GM12892 (cell line): ENCODE data around the gene DLG1.

Experiments
- DNase-seq: peaks from one replicate; pipeline ENCODE4 v3.0.0; 2011; ENCODE audit not compliant: insufficient read length
- FAIRE-seq: peaks from 2 replicates; lab custom pipeline; 2011; peaks lifted over from hg19 to GRCh38; lab: Jason Lieb, UNC
- POLR2A ChIP-seq: IDR thresholded peaks from 2 replicates; pipeline ENCODE4 v1.6.1; 2011; ENCODE audit warnings: low read depth, low read length, control low read depth
- POLR2AphosphoS5 ChIP-seq: IDR thresholded peaks from 2 replicates; pipeline ENCODE4 v1.6.1; 2011; ENCODE audit warnings: low read depth, low read length, control low read depth
- TAF1 ChIP-seq: IDR thresholded peaks from 2 replicates; pipeline ENCODE4 v1.6.1; 2011; ENCODE audit warnings: low read depth, mild to moderate bottlenecking, control low read depth, low read length, borderline replicate concordance

DLG1 gene

GRCh38 chr3:197021729-197022404, 276.5 kb downstream of the DLG1 start:
- peak; percentile 24 for FAIRE-seq
- TF ChIP-seq POLR2AphosphoS5 (no peak), TAF1 (no peak), POLR2A (no peak)
- DNase-seq: no peak

- DNase-seq (no peak), FAIRE-seq (no peak)
- TF ChIP-seq POLR2AphosphoS5 (no peak; the same call in 1 of the 2 replicates), TAF1 (no peak), POLR2A (no peak; the same call in 1 of the 2 replicates)
These were observed 277.2 kb downstream of the DLG1 start for GRCh38 chr3:197021231-197021630.

GRCh38 chr3:197019535-197019934, 278.9 kb downstream of the DLG1 start:
- FAIRE-seq: no peak
- TF ChIP-seq POLR2A (no peak), POLR2AphosphoS5 (no peak), TAF1 (no peak)
- no peak for DNase-seq

GRCh38 chr3:197019021-197019420, 279.4 kb downstream of the DLG1 start:
- DNase-seq (no peak), FAIRE-seq (no peak)
- TF ChIP-seq POLR2A: 0 out of 2 replicates have a peak, but pooled peaks have one; percentile 37
- no peak for TF ChIP-seq TAF1
- 0 out of 2 replicates have a peak, but pooled peaks have one; percentile 5 for TF ChIP-seq POLR2AphosphoS5

- TF ChIP-seq TAF1 (no peak), POLR2A (no peak), POLR2AphosphoS5 (no peak)
- DNase-seq (no peak), FAIRE-seq (no peak)
These were observed 281.4 kb downstream of the DLG1 start for GRCh38 chr3:197017003-197017402.

- DNase-seq: peak; percentile 12
- no peak for TF ChIP-seq POLR2AphosphoS5
- TF ChIP-seq TAF1: no peak
- no peak for TF ChIP-seq POLR2A
- FAIRE-seq: no peak
These were observed 282.3 kb downstream of the DLG1 start for GRCh38 chr3:197015790-197016736.

GRCh38 chr3:197014942-197015575, 283.4 kb downstream of the DLG1 start:
- FAIRE-seq: no peak
- TF ChIP-seq POLR2AphosphoS5 (no peak), TAF1 (no peak), POLR2A (no peak)

GRCh38 chr3:197014024-197014423, 284.4 kb downstream of the DLG1 start:
- TF ChIP-seq POLR2A (no peak), TAF1 (no peak), POLR2AphosphoS5 (no peak)
- DNase-seq (no peak), FAIRE-seq (no peak)

More at GRCh38 chr3:197014942-197015575, 283.4 kb downstream of the DLG1 start:
- no peak for DNase-seq

- TF ChIP-seq TAF1 (no peak), POLR2AphosphoS5 (no peak), POLR2A (no peak)
- FAIRE-seq (no peak), DNase-seq (no peak)
These were observed 285.9 kb downstream of the DLG1 start for GRCh38 chr3:197012540-197012883.

GRCh38 chr3:197011780-197012539, 286.5 kb downstream of the DLG1 start:
- no peak for TF ChIP-seq TAF1
- no peak for TF ChIP-seq POLR2A
- FAIRE-seq (no peak), DNase-seq (no peak)
